ENCODE results near the gene CELF5.
"Not testable (repeated sequence)": the region's sequence is repeated elsewhere in the genome, so short reads cannot be mapped to it uniquely, and the experiment has no call there.

The CELF5 gene

DNA sequence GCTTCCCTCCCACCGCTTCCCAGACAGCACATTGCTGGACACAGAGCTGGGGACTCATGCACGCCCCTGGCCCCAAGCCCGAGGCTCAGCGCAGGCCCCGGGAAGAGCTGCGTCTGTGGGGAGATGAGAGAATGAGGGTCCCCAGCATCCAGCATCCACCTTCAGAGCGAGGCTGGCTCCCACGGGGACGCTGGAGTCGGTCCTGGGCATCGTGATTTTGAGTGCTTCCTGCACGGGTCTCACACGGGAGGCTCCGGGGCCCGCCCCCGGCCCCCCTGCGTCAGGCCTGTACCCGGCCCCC lies 34.0 kb upstream of the CELF5 start:
- DNase-seq (ENCODE audit: low read depth in 2 of 2): no peak

DNA sequence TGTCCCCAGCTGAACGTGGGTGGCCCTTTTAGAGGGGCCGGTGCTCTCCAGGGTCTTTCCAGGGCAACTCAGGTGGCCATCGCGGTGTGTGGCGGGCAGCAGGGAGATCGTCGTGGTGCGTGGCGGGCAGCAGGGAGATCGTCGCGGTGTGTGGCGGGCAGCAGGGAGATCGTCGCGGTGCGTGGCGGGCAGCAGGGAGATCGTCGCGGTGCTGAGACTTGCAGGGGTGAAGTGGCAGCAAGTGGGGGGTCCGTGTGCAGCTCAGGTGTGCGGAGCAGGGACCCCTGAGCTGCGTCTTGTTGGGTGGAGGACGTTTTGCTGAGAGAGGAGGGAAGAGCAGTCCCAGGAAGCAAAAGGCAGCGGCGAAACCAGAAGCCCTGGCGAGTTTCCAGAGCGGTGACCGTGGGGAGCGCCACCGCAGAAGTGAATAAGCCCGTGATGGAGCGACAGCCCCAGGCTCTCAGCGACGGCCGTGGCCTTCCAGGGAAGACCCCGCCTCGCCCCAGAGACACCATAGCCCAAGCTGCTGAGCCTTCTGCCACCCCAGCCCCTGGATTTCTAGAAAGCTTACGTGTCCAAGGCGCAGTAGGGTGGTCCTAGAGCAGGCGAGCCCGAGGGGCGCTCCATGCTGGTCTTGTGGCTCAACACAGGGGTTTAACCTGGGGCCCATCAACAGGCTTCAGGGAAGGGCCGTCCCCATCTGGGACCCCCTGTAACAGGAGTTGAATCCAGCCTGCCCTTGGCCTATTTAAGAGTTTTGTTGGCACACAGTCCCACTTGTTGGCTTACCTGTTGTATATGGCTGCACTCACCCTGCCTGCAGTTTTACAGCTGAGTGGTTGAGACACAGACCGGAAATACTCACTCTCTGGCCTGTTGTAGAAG lies 33.3 kb upstream of the CELF5 start:
- no peak for DNase-seq (ENCODE audit: low read depth in 2 of 2)

DNA sequence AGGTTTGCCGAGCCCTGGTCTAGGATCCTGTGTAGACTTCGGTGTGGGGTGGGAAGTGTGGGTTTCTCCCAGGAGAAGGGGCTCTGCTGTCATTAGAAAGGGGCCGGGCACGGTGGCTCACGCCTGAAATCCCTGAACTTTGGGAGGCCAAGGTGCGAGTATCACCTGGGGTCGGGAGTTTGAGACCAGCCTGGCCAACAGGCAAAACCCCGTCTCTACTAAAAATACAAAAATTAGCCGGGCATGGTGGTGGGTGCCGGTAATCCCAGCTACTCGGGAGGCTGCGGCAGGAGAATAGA lies 32.7 kb upstream of the CELF5 start:
- not testable (repeated sequence) for DNase-seq (ENCODE audit: low read depth in 2 of 2)

DNA sequence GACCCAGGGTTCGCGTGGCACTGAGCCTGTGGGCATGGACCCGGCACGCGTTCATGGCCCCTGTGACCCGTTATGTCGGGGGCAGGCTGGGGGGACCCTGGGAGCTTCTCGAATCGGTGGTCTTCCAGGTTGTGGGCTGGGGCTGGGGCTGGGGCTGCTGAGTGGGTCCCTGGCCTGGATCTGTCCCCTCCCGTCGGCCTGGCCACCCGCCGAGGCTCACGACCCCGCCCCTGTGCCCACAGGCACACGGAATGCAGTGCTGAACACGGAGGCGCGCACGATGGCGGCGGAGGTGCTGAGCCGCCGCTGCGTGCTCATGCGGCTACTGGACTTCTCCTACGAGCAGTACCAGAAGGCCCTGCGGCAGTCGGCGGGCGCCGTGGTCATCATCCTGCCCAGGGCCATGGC lies 32.2 kb upstream of the CELF5 start:
- no peak for DNase-seq (ENCODE audit: low read depth in 2 of 2)

DNA sequence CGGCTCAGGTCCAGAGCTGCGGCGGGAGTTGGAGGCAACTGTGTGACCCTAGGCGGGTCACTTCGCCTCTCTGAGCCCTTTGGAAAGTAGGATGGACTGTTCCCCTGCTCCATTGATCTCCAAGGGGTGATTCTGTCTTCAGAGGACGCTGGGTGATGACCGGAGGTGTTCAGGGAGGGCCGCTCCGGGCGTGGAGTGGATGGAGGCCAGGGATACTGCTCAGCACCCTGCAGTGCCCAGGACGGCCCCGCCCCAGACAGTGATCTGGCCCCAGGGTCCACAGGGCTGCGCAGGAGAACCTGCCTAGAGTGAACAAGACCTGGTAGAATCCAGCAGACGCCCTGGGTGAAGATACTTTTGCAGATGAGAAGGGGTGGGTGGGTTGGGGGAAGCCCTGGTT lies 31.8 kb upstream of the CELF5 start:
- DNase-seq (ENCODE audit: low read depth in 2 of 2): no peak

DNA sequence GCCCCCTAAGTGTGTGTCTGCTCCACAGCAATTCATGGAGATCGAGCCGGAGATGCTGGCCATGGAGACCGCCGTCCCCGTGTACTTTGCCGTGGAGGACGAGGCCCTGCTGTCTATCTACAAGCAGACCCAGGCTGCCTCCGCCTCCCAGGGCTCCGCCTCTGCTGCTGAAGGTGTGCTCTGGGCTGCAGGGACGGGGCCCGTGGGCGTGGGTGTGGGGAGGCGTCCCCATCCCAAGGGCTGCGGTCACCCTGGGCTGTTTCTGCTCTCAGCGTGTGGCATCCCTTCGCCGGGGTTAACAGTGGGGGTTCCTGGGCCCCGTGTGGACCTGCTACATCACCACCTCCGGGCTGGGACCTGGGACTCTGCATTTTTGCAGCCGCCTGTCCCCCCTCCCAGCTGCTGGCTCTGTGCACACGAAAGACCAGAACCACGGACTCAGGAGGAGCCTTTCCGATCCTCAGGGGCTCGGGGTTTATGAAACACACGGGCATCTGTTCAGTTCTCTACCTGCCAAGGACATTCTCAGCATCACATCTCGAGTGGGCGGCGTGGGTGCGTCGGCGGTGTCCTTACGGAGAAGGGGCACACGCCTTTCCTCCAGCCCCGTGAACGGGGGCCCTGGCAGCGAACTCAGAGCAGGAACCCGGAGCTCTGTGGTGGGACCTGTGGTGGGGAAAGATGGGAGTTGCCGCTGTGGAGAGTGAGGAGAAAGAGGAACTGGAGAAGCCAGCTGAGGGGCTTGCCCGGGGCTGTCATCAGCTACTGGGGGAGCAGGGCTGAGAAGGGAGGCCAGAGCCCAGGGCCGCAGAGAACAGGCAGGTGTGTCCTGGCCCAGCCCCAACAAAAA lies 31.0 kb upstream of the CELF5 start:
- DNase-seq (ENCODE audit: low read depth in 2 of 2): no peak

DNA sequence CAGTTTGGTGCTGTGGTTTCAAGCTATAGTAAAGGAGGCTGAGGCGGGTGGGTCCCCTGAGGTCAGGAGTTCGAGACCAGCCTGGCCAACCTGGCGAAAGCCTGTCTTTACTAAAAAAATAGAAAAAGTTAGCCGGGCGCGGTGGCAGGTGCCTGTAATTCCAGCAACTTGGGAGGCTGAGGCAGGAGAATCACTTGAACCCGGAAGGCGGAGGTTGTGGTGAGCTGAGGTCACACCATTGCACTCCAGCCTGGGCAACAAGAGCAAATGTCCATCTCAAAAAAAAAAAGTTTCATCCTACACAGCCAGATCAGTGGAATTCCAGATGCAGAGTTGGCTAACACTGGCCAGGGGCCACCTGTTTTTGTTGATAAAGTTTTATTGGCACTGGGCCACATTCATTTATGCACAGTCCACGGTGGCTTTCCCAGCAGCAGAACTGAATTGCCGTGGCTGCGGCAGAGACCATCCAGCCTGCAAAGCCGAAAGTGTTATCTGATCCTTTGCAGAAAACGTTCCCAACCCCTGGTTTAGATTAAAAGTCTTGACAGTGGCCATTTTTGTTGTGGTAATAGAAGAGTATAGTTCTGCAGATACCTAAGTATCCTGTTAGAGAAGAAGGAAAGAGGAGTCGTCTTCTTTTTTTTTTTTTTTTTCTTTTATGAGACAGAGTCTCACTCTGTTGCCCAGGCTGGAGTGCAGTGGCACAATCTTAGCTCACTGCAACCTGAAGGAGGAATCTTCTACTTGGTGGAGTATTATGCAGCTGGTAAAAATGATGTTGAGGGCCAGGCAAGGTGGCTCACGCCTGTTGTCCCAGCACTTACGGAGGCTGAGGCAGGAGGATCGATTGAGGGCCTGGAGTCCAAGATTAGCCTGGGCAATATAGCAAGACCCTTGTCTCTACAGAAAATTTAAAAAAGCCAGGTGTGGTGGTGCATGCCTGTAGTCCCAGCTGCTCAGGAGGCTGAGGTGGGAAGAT lies 30.1 kb upstream of the CELF5 start:
- DNase-seq (ENCODE audit: low read depth in 2 of 2): no peak

DNA sequence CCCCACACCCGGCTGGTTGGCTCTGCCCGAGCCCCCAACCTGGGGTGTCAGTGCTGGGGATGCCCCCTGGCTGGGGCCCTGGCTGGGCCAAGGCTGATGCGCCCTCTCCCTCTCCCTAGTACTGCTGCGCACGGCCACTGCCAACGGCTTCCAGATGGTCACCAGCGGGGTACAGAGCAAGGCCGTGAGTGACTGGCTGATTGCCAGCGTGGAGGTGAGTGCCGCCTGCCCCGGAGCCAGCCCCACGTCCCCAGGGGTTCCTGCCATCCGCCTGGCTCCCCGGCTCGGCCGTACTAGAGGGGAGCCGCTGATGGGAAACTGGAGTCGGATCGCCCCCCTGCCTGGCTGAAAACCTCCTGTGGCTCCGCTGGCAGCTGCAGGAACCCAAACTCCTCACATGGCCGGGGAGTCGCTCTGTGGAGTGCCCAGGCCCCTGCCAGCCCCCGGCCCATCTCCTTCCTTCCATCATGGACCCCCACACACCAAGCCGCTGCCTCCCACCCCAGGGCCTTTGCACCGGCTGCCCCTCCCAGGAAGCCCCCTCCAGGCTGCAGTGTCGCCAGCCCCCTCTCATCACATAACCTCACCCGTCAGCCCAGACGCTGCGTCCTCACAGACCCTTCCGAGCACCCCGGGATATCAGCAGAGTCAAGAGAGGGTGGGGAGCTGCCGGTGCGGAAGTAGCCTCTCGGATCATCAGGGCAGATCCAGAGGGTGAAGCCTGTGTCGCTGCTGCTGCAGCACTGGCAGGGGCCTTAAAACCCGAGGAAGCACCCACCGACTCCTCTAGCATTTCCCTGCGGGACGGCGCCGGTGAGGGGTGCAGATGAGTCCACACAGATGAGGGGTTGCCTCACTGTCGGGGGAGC lies 28.2 kb upstream of the CELF5 start:
- DNase-seq (ENCODE audit: low read depth in 2 of 2): no peak

DNA sequence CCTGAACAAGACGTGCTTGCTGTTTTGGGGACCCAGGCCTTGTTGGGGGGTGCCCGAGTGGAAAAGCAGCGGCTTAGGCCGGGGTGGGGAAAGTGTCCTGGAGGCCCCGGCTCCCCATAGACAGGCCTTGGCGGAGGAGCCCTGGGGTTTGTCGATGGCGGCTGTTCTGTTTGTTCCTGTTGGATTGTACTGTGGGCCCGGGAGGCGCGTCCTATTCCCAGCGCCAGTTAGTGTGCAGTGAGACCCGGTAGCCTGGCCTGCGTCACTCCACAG lies 27.6 kb upstream of the CELF5 start:
- DNase-seq (ENCODE audit: low read depth in 2 of 2): no peak

DNA sequence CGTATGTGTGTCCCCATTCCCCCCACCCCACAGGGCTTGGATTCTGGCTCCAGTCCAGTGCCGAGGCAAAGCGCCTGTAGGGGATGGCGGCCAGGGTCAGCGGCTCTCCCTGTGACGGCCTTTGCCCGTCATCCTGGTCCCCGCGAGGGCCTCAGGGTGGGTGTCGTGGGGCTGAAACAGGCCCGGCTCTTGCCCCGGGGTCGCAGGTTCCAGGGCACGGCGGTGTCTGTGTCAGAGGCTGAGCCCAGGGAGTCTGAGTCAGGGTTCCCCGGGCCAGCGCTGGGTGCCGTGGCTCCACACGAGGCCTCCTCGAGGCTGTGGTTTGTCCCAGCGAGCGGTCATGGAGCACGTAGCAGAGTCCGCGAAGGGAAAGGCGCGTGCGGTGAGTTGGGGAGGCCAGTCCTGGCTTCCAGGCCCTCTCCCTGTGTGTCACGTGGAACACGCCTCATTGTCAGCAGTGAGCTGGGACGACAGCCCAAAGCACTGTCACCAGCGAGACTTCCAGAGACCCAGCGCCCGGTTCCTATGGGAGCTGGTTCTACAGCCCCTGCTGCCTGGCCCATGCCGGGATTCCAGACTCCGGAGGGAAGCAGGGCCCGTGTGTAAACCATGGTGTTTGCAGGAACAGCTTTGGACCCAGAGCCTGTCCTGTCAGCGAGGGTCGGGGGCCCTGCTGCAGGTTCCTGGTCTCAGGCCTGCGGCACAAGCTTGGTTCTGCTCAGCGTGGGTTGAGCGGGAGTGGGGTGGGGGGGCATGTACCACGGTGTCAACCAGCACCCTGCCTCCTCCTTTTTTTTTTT lies 25.4 kb upstream of the CELF5 start:
- DNase-seq (ENCODE audit: low read depth in 2 of 2): no peak

DNA sequence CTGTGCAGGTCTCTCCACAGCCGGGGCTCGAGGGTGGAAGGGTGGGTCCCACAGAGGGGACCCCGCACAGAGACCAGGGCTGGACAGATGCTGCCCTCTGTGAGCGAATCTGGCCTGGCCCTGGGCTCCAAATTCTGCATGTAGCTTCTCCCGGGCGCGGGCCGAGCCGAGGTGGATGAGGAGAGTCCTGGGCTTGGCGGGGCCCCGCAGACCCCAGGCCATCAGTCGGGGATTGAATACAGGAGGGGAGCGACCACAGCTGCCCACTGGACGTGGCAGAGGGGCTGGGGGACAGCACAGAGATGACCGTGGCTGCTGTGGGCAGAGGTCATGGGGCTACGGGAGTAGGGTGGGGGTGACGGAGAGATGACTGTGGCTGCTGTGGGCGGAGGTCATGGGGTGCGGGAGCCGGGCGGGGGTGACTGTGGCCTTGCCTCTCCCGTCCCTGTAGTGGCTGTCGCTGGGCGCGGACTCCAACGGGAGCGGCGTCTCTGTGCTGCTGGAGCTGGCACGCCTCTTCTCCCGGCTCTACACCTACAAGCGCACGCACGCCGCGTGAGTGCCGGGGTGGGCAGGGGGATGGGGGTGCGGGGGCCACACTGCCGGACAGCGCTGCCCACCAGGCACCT lies 23.3 kb upstream of the CELF5 start:
- DNase-seq (ENCODE audit: low read depth in 2 of 2): no peak

DNA sequence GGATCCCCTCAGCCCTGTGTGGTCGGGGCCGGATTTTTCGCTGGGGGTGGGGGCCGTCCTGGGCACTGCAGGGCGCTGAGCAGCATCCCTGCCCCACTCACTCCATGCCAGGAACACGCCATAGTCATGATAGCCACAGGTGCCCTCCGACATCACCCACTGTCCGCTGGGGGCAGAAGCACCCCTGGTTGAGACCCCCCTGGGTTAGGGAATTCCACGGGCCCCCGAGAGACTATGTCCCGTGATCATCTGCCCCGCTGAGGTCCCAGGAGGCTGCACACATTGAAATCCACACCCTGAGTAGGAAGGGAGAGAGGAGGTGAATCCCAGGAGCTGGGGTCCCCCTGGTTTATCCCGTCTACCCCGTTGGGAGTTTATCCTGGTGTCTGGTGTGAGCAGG lies 22.6 kb upstream of the CELF5 start:
- no peak for DNase-seq (ENCODE audit: low read depth in 2 of 2)

DNA sequence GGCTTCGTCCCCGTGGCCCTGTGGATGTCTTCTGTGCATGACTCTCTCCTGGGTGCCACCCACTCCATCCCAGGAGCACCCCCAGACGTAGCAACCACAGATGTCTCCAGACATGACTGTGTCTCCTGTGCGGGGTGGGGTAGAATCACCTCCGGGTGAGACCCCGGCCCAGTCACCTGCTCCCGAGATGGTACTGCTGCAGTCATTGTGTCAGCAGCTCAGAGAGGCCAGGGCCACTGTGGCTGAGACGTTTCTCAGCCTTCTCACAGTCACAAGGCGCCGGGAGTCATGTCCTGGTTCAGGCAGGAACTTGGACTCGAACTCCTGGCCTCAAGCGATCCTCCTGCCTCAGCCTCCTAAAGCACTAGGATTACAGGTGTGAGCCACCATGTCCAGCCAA lies 22.1 kb upstream of the CELF5 start:
- no peak for DNase-seq (ENCODE audit: low read depth in 2 of 2)

DNA sequence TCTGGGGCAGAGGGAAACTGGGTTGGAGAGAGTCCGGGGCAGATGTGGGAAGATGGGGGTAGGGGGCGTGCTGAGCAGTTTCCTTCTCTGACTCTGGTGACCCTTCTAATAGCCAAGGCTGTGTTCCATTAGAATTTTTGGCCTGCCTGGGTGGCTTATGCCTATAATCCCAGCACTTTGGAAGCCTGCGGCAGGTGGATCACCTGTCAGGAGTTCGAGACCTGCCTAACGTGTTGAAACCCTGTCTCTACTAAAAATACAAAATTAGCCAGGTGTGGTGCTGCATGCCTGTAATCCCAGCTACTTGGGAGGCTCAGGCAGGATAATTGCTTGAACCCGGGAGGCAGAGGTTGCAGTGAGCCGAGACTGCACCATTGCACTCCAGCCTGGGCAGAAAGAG lies 21.6 kb upstream of the CELF5 start:
- not testable (repeated sequence) for DNase-seq (ENCODE audit: low read depth in 2 of 2)

DNA sequence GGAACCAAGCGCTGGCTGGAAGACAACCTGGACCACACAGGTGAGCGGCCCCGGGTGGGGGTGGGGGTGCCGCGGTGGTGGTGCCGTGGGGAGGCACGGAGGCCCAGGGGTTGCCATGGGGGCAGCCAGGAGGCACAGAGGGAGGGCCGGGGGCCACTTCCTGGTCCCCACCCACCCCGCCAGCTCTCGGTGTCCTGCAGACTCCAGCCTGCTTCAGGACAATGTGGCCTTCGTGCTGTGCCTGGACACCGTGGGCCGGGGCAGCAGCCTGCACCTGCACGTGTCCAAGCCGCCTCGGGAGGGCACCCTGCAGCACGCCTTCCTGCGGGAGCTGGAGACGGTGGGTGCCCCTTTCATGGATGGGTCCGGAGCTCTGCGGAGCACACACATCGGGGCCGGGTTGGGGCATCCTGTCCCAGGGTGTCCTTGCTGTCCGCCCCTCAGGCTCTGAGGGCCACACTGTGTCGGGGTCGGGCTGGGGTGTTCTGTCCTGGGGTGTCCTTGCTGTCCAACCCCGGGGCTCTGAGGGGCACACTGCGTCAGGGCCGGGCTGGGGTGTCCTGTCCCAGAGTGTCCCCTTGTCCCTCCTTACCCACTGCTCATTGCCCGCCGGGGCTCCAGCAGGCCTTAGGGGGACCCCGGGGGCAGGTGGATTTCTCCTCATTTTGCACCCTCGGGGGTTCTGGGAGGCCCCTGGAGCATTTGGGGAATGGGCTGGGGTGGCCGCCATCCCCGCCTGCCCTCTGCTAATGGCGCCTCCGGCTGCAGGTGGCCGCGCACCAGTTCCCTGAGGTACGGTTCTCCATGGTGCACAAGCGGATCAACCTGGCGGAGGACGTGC lies 20.4 kb upstream of the CELF5 start:
- DNase-seq (ENCODE audit: low read depth in 2 of 2): no peak

DNA sequence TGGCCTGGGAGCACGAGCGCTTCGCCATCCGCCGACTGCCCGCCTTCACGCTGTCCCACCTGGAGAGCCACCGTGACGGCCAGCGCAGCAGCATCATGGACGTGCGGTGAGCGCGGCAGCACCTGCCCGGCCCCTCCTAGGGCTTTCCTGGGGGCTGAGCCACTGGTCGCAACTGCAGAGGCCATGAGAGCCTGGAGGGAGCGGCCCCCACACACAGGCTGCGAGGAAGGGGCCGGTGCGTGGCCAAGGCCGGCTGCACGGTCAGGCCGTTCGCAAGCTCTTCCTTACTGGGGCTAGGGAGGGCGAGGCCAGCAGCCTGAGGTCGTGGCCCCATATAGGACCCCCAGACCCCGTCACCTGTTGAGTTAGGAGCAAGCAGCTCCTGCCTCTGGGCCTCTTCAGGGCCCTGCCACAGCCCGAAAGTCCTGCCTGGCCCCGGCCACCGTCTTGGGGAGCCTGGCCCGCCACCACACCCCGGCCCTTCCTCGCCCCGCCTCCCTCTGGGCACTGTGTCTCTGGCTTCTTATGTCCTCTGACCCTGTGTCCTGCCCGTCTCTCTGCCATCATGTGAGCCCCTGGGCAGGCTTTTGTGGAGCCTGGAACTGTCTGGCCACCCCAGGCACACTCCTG lies 19.7 kb upstream of the CELF5 start:
- no peak for DNase-seq (ENCODE audit: low read depth in 2 of 2)

DNA sequence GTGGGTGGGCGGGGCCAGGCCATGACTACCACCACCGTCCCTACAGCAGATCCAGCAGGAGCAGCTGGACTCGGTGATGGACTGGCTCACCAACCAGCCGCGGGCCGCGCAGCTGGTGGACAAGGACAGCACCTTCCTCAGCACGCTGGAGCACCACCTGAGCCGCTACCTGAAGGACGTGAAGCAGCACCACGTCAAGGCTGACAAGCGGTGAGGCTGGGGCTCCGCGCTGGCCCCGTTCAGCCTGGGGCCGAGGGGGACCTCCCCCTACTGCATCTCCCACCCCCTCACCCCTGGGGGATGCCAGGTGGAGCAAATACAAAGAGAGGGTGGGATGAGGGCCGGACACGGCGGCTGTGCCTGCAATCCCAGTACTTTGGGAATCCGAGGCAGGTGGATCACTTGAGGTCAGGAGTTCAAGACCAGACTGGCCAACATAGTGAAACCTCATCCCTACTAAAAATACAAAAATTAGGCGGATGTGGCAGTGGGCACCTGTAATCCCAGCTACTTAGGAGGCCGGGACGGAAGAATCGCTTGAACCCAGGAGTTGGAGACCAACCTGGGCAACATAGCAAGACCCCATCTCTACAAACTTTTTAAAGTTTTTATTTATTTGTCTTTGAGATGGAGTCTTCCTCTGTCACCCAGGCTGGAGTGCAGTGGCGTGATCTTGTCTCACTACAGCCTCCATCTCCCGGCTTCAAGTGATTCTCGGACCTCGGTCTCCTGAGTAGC lies 18.1 kb upstream of the CELF5 start:
- DNase-seq (ENCODE audit: low read depth in 2 of 2): no peak
